Gastroesophageal sphincter (tissue), 3 donors: ENCODE data around the gene SVBP.

Source experiments
- CTCF ChIP-seq, 4 experiments: fragments of 200-600 bp in 2 of 4; fragments of 450-650 bp in 2 of 4; sonication (generic) in 1 of 4; IDR thresholded peaks; one replicate each; pipeline ENCODE4 v1.5.1; 2017 to 2019; ENCODE audit warnings: antibody characterized with exemption in 4 of 4, mild to moderate bottlenecking in 2 of 4, moderate library complexity in 2 of 4
- POLR2A ChIP-seq, 2 donors: fragments of 450-650 bp; IDR thresholded peaks; one replicate each; pipeline ENCODE4 v1.6.1; 2017; ENCODE audit warnings: antibody characterized with exemption in 2 of 2, mild to moderate bottlenecking in 2 of 2, moderate library complexity in 1 of 2
- POLR2AphosphoS5 ChIP-seq: sonication (generic); formaldehyde crosslinking; IDR thresholded peaks from one replicate; pipeline ENCODE4 v1.6.1; 2017; ENCODE audit warnings: antibody characterized with exemption

GRCh38 chr1:42848823-42849537 is 31.8 kb upstream of the SVBP start:
- TF ChIP-seq CTCF (IDR thresholded peaks at IDR 0.05) (no peak), POLR2A (IDR thresholded peaks at IDR 0.05) (no peak), POLR2AphosphoS5 (no peak)
